DOHH2 (cell line): ENCODE measurements around the gene GPR183.

Source experiments
- H3F3A ChIP-seq: fragments of 200-600 bp; sonication (generic), shearing (Covaris generic); 2 replicates; pipeline ENCODE4 v1.6.0; 2016; ENCODE audit warnings: antibody characterized with exemption, mild to moderate bottlenecking; ENCODE audit not compliant: control insufficient read depth, insufficient read depth
- H3K27ac ChIP-seq: fragments of 200-600 bp; sonication (generic); 2 replicates; pipeline ENCODE4 v1.5.1; 2014; ENCODE audit warnings: low read depth, mild to moderate bottlenecking, low read length, moderate library complexity
- H3K27me3 ChIP-seq: fragments of 200-600 bp; sonication (generic); 2 replicates; pipeline ENCODE4 v1.6.1; 2014; ENCODE audit warnings: mild to moderate bottlenecking, low read length, mixed read lengths; ENCODE audit not compliant: control insufficient read depth
- H3K36me3 ChIP-seq: fragments of 200-600 bp; sonication (generic); 2 replicates; pipeline ENCODE4 v1.6.1; 2014; ENCODE audit warnings: mild to moderate bottlenecking, low read length, moderate library complexity, mixed read lengths; ENCODE audit not compliant: control insufficient read depth
- H3K4me1 ChIP-seq: fragments of 200-600 bp; sonication (generic); 2 replicates; pipeline ENCODE4 v1.6.1; 2014; ENCODE audit warnings: mild to moderate bottlenecking, low read length, mixed read lengths; ENCODE audit not compliant: control insufficient read depth
- H3K4me2 ChIP-seq: fragments of 200-600 bp; sonication (generic); 2 replicates; pipeline ENCODE4 v1.6.0; 2014; ENCODE audit warnings: mild to moderate bottlenecking, low read length, moderate library complexity
- H3K4me3 ChIP-seq: fragments of 200-600 bp; sonication (generic); 2 replicates; pipeline ENCODE4 v1.5.1; 2014; ENCODE audit warnings: mild to moderate bottlenecking, low read length, mixed read lengths
- H3K79me2 ChIP-seq: fragments of 200-600 bp; sonication (generic); 2 replicates; pipeline ENCODE4 v1.6.1; 2014; ENCODE audit warnings: mild to moderate bottlenecking, low read length, mixed read lengths; ENCODE audit not compliant: control insufficient read depth
- H3K9me2 ChIP-seq: fragments of 200-600 bp; sonication (generic); replicated peaks from 2 replicates; pipeline ENCODE4 v1.6.1; 2014; ENCODE audit warnings: mild to moderate bottlenecking, low read length, mixed read lengths; ENCODE audit not compliant: control insufficient read depth
- H3K9me3 ChIP-seq: fragments of 200-600 bp; sonication (generic); 2 replicates; pipeline ENCODE4 v1.6.1; 2014; ENCODE audit warnings: antibody characterized with exemption, low read length, mixed read lengths; ENCODE audit not compliant: control insufficient read depth, insufficient read depth
- H4K20me1 ChIP-seq: fragments of 200-600 bp; sonication (generic); 2 replicates; pipeline ENCODE4 v1.6.0; 2014; ENCODE audit warnings: low read depth, mild to moderate bottlenecking, antibody characterized with exemption, low read length, moderate library complexity; ENCODE audit not compliant: control insufficient read depth, insufficient read depth
- CTCF ChIP-seq: fragments of 200-600 bp; sonication (generic); IDR thresholded peaks from one replicate; pipeline ENCODE4 v1.5.1; 2014; ENCODE audit warnings: antibody characterized with exemption, mild to moderate bottlenecking, low read depth, low read length; ENCODE audit not compliant: poor library complexity, severe bottlenecking
- EZH2phosphoT487 ChIP-seq: fragments of 200-600 bp; sonication (generic); IDR thresholded peaks from 2 replicates; pipeline ENCODE4 v1.6.1; 2017; ENCODE audit warnings: borderline replicate concordance, mild to moderate bottlenecking, antibody characterized with exemption, low read length, moderate library complexity, mixed read lengths

GPR183 gene

GRCh38 chr13:99275093-99275469 is 32.1 kb downstream of the GPR183 start:
- Histone ChIP-seq H3K9me3 (no peaks in the 10 kb centered on the region), H3K9me2 (no peaks in the 10 kb centered on the region), H3K27me3 (no peaks in the 10 kb centered on the region), H3K79me2 (no peaks in the 10 kb centered on the region; the same call in 1 of the 2 replicates), H3K4me1 (peaks cover 15% of the 10 kb centered on the region), H3F3A (0 out of 2 replicates have a peak, but pooled peaks cover 1% of the 10 kb centered on the region), H3K4me3 (no peak overlapping the region), H3K4me2 (no peak overlapping the region), H3K36me3 (peaks cover 12% of the 10 kb centered on the region), H3K27ac (no peak overlapping the region), H4K20me1 (peaks cover 28% of the 10 kb centered on the region)
- TF ChIP-seq CTCF (no peak), EZH2phosphoT487 (no peak)

- TF ChIP-seq EZH2phosphoT487: no peak
- no peak for TF ChIP-seq CTCF
- H3K9me3 ChIP-seq: no peaks in the 10 kb centered on the region
- no peak overlapping the region for H3K27ac ChIP-seq
- H3K27me3 ChIP-seq: no peaks in the 10 kb centered on the region
- H3F3A ChIP-seq: peaks cover 2% of the 10 kb centered on the region; the same call in 1 of the 2 replicates
- H4K20me1 ChIP-seq: peaks cover 16% of the 10 kb centered on the region
- no peak overlapping the region for H3K4me2 ChIP-seq
- peaks cover 15% of the 10 kb centered on the region for H3K4me1 ChIP-seq
- no peaks in the 10 kb centered on the region; the same call in 1 of the 2 replicates for H3K79me2 ChIP-seq
- H3K36me3 ChIP-seq: peaks cover 4% of the 10 kb centered on the region; the same call in 1 of the 2 replicates
- no peak overlapping the region for H3K4me3 ChIP-seq
- no peaks in the 10 kb centered on the region for H3K9me2 ChIP-seq
Observed at GRCh38 chr13:99273128-99273527, 34.1 kb downstream of the GPR183 start.

- peaks cover 15% of the 10 kb centered on the region for H3K4me1 ChIP-seq
- H3K4me2 ChIP-seq: no peak overlapping the region
- H3K27ac ChIP-seq: no peak overlapping the region
- H3K9me3 ChIP-seq: no peaks in the 10 kb centered on the region
- H3F3A ChIP-seq: peaks cover 2% of the 10 kb centered on the region; the same call in 1 of the 2 replicates
- TF ChIP-seq EZH2phosphoT487 (no peak), CTCF (no peak)
- peaks cover 12% of the 10 kb centered on the region for H4K20me1 ChIP-seq
- no peaks in the 10 kb centered on the region for H3K27me3 ChIP-seq
- H3K79me2 ChIP-seq: no peaks in the 10 kb centered on the region; the same call in 1 of the 2 replicates
- no peak overlapping the region for H3K4me3 ChIP-seq
- H3K36me3 ChIP-seq: peaks cover 4% of the 10 kb centered on the region; the same call in 1 of the 2 replicates
- H3K9me2 ChIP-seq: no peaks in the 10 kb centered on the region
Observed at GRCh38 chr13:99272481-99272880, 34.7 kb downstream of the GPR183 start.
